HG02763 (cell line): ENCODE measurements around the gene TEPSIN.

Experiments used
- ATAC-seq: cut with Tn5 transposase; IDR thresholded peaks from one replicate; pipeline ENCODE4 v1.9.1; 2021; ENCODE audit warnings: mild to moderate bottlenecking, moderate library complexity; ENCODE audit not compliant: unreplicated experiment

TEPSIN gene

GRCh38 chr17:81238815-81239713 is at the start of gene TEPSIN, which contains the start of gene NDUFAF8:
TEPSIN (minus strand) TSS chr17:81239055; CDS start chr17:81239033, 22 bp downstream.
NDUFAF8 (plus strand) TSS chr17:81239318; CDS start chr17:81239364, 46 bp downstream.
- ATAC-seq = peak; percentile 83

- ATAC-seq = no peak
These were observed 49.0 kb upstream of the TEPSIN start for GRCh38 chr17:81287741-81288430.

- no peak for ATAC-seq
These were observed 48.3 kb upstream of the TEPSIN start for GRCh38 chr17:81287152-81287551.

- ATAC-seq = no peak
These were observed 47.8 kb upstream of the TEPSIN start for GRCh38 chr17:81286491-81287145.

- ATAC-seq = no peak
These were observed 47.0 kb upstream of the TEPSIN start for GRCh38 chr17:81285894-81286293.

GRCh38 chr17:81285179-81285878 is 46.5 kb upstream of the TEPSIN start:
- ATAC-seq = no peak

GRCh38 chr17:81282876-81283275 is 44.0 kb upstream of the TEPSIN start:
- no peak for ATAC-seq

- no peak for ATAC-seq
These were observed 43.3 kb upstream of the TEPSIN start for GRCh38 chr17:81282141-81282540.

GRCh38 chr17:81280571-81280970 is 41.7 kb upstream of the TEPSIN start:
- no peak for ATAC-seq

- ATAC-seq = no peak
These were observed 40.7 kb upstream of the TEPSIN start for GRCh38 chr17:81279278-81280275.

GRCh38 chr17:81278831-81279230 is 40.0 kb upstream of the TEPSIN start:
- ATAC-seq = no peak

- no peak for ATAC-seq
These were observed 39.3 kb upstream of the TEPSIN start for GRCh38 chr17:81277946-81278693.

GRCh38 chr17:81277421-81277820 is 38.6 kb upstream of the TEPSIN start:
- no peak for ATAC-seq

- ATAC-seq = no peak
These were observed 37.9 kb upstream of the TEPSIN start for GRCh38 chr17:81276781-81277180.

- no peak for ATAC-seq
These were observed 35.6 kb upstream of the TEPSIN start for GRCh38 chr17:81274471-81274855.

- ATAC-seq = no peak
These were observed 35.0 kb upstream of the TEPSIN start for GRCh38 chr17:81273698-81274470.

GRCh38 chr17:81272616-81273015 is 33.8 kb upstream of the TEPSIN start:
- no peak for ATAC-seq

GRCh38 chr17:81271226-81271625 is 32.4 kb upstream of the TEPSIN start:
- no peak for ATAC-seq
